Esophagus squamous epithelium (tissue), 4 donors: ENCODE measurements around the gene PDIA2.

Experiments used
- POLR2A ChIP-seq, 4 donors: fragments of 450-650 bp; IDR thresholded peaks; one replicate each; pipeline ENCODE4 v1.6.1; 2017; ENCODE audit warnings: antibody characterized with exemption in 4 of 4, mild to moderate bottlenecking in 4 of 4, moderate library complexity in 3 of 4
- TF ChIP-seq, protein P1 (sequence below), 6 experiments: fragments of 450-650 bp in 4 of 6; fragments of 200-600 bp in 2 of 6; sonication (generic) in 2 of 6; IDR thresholded peaks; one replicate each; pipeline ENCODE4 v1.5.1; 2016 to 2019; ENCODE audit warnings: antibody characterized with exemption in 6 of 6, mild to moderate bottlenecking in 4 of 6, moderate library complexity in 4 of 6

DNA sequence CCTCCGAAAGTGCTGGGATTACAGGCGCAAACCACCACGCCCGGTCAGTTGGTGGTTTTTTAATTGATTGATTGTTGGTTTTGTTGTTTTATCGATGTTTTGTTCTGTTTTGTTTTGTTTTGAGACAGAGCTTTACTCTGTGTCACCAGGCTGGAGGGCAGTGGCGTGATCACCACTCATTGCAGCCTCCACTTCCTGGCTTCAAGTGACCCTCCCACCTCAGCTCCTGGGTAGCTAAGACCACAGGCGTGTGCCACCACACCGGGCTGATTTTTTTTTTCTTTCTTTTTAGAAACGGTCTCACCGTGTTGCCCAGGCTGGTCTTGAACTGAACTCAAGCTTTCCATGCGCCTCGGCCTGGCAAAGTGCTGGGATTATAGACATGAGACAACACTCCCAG lies 35.9 kb upstream of the PDIA2 start:
- no peak for TF ChIP-seq POLR2A (IDR thresholded peaks at IDR 0.05)
- TF ChIP-seq, protein P1, sequence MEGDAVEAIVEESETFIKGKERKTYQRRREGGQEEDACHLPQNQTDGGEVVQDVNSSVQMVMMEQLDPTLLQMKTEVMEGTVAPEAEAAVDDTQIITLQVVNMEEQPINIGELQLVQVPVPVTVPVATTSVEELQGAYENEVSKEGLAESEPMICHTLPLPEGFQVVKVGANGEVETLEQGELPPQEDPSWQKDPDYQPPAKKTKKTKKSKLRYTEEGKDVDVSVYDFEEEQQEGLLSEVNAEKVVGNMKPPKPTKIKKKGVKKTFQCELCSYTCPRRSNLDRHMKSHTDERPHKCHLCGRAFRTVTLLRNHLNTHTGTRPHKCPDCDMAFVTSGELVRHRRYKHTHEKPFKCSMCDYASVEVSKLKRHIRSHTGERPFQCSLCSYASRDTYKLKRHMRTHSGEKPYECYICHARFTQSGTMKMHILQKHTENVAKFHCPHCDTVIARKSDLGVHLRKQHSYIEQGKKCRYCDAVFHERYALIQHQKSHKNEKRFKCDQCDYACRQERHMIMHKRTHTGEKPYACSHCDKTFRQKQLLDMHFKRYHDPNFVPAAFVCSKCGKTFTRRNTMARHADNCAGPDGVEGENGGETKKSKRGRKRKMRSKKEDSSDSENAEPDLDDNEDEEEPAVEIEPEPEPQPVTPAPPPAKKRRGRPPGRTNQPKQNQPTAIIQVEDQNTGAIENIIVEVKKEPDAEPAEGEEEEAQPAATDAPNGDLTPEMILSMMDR (IDR thresholded peaks at IDR 0.05) = no peak
